ENCODE data around the gene LENG8. TPM values are rescaled to one million over a fixed set of nuclear protein-coding genes. Genes with fewer than 3 reads are reported as not detected.

Gene LENG8
- total and polyA plus RNA-seq, 2 of the 13 experiments (the other 11 are each of a cell fraction or from before 2014, with no cell fraction given), result 14.3 to 41.9 TPM

DNA sequence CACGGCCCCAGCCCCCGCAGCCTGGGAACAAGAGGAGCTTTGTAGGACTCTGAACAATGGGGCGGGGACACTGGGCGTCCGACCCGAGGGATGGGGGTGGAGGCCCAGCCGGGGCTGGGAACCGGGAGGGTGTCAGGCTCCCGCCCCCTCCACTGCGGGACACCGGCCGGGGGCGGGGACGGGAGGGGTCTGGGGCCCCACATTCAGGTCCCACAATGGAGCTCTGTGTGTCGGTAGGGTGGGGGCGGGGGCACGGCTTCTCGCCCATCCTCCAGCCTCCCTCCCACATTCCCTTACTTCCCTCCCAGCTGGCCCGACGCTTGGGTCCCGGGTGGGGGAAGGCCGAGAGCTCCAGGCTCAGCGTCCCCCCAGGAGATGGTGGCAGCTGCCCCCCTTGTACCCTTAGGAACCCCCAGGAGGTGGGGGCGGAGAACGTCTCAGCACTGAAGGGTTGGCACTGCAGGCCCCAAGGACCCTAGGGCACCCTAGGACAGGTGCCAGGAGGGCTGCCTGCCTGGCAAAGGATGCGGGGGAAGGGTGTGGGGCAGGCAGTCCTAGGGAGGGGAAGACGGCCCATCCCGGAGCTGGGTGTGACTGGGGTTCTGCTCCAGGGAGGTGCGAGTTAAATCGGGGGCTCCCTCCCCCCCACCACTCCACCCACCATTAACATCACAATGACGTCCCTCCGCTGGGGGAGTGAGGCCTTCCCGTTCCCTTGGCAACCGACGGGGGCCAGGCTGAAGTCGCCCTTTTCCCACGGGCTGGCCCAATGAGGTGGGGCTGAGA, 28.4 kb upstream of the LENG8 start (continued):
- TF ChIP-seq, protein P1, sequence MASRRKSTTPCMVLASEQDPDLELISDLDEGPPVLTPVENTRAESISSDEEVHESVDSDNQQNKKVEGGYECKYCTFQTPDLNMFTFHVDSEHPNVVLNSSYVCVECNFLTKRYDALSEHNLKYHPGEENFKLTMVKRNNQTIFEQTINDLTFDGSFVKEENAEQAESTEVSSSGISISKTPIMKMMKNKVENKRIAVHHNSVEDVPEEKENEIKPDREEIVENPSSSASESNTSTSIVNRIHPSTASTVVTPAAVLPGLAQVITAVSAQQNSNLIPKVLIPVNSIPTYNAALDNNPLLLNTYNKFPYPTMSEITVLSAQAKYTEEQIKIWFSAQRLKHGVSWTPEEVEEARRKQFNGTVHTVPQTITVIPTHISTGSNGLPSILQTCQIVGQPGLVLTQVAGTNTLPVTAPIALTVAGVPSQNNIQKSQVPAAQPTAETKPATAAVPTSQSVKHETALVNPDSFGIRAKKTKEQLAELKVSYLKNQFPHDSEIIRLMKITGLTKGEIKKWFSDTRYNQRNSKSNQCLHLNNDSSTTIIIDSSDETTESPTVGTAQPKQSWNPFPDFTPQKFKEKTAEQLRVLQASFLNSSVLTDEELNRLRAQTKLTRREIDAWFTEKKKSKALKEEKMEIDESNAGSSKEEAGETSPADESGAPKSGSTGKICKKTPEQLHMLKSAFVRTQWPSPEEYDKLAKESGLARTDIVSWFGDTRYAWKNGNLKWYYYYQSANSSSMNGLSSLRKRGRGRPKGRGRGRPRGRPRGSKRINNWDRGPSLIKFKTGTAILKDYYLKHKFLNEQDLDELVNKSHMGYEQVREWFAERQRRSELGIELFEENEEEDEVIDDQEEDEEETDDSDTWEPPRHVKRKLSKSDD (CRISPR knock-in tag; IDR thresholded peaks at IDR 0.05; ENCODE audit: low read depth), result no peak
- TF ChIP-seq ZNF431 (CRISPR knock-in tag; IDR thresholded peaks at IDR 0.05; ENCODE audit: borderline replicate concordance, low read depth), result no peak
- TF ChIP-seq, protein P2, sequence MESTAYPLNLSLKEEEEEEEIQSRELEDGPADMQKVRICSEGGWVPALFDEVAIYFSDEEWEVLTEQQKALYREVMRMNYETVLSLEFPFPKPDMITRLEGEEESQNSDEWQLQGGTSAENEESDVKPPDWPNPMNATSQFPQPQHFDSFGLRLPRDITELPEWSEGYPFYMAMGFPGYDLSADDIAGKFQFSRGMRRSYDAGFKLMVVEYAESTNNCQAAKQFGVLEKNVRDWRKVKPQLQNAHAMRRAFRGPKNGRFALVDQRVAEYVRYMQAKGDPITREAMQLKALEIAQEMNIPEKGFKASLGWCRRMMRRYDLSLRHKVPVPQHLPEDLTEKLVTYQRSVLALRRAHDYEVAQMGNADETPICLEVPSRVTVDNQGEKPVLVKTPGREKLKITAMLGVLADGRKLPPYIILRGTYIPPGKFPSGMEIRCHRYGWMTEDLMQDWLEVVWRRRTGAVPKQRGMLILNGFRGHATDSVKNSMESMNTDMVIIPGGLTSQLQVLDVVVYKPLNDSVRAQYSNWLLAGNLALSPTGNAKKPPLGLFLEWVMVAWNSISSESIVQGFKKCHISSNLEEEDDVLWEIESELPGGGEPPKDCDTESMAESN (CRISPR knock-in tag; conservative IDR thresholded peaks at IDR 0.05), result no peak
- TF ChIP-seq, protein P3, sequence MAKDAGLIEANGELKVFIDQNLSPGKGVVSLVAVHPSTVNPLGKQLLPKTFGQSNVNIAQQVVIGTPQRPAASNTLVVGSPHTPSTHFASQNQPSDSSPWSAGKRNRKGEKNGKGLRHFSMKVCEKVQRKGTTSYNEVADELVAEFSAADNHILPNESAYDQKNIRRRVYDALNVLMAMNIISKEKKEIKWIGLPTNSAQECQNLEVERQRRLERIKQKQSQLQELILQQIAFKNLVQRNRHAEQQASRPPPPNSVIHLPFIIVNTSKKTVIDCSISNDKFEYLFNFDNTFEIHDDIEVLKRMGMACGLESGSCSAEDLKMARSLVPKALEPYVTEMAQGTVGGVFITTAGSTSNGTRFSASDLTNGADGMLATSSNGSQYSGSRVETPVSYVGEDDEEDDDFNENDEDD (CRISPR knock-in tag; IDR thresholded peaks at IDR 0.05; ENCODE audit: borderline replicate concordance), result no peak
- peak; percentile 80; the same call in 1 of the 2 replicates for TF ChIP-seq GTF3A (CRISPR knock-in tag; conservative IDR thresholded peaks at IDR 0.05)
- TF ChIP-seq NCOR1 (IDR thresholded peaks at IDR 0.05; ENCODE audit: borderline replicate concordance, low read length), result peak; percentile 41; the same call in 1 of the 2 replicates
- no peak for TF ChIP-seq ZNF770 (CRISPR knock-in tag; IDR thresholded peaks at IDR 0.05)
- TF ChIP-seq, protein P4, sequence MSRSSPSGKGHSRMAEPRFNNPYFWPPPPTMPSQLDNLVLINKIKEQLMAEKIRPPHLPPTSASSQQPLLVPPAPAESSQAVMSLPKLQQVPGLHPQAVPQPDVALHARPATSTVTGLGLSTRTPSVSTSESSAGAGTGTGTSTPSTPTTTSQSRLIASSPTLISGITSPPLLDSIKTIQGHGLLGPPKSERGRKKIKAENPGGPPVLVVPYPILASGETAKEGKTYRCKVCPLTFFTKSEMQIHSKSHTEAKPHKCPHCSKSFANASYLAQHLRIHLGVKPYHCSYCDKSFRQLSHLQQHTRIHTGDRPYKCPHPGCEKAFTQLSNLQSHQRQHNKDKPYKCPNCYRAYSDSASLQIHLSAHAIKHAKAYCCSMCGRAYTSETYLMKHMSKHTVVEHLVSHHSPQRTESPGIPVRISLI (CRISPR knock-in tag; IDR thresholded peaks at IDR 0.05; ENCODE audit: borderline replicate concordance), result no peak
- no peak for TF ChIP-seq ZFP36L1 (CRISPR knock-in tag; IDR thresholded peaks at IDR 0.05)
- 0 out of 2 replicates have a peak, but pooled peaks have one; percentile 33 for TF ChIP-seq ZBTB46 (CRISPR knock-in tag; IDR thresholded peaks at IDR 0.05; ENCODE audit: borderline replicate concordance)
- no peak for TF ChIP-seq SMYD3 (CRISPR knock-in tag; IDR thresholded peaks at IDR 0.05)
- no peak for TF ChIP-seq ZNF512B (CRISPR knock-in tag; IDR thresholded peaks at IDR 0.05; ENCODE audit: borderline replicate concordance)

All from HepG2 (cell line).